GM19455 (cell line): Measurements from ENCODE around the gene GPR153.

Experiments
- ATAC-seq: cut with Tn5 transposase; IDR thresholded peaks from one replicate; pipeline ENCODE4 v1.9.1; 2021; ENCODE audit not compliant: unreplicated experiment

GPR153 gene

GRCh38 chr1:6206520-6206855 lies 54.4 kb downstream of the GPR153 start:
- ATAC-seq, result no peak

DNA sequence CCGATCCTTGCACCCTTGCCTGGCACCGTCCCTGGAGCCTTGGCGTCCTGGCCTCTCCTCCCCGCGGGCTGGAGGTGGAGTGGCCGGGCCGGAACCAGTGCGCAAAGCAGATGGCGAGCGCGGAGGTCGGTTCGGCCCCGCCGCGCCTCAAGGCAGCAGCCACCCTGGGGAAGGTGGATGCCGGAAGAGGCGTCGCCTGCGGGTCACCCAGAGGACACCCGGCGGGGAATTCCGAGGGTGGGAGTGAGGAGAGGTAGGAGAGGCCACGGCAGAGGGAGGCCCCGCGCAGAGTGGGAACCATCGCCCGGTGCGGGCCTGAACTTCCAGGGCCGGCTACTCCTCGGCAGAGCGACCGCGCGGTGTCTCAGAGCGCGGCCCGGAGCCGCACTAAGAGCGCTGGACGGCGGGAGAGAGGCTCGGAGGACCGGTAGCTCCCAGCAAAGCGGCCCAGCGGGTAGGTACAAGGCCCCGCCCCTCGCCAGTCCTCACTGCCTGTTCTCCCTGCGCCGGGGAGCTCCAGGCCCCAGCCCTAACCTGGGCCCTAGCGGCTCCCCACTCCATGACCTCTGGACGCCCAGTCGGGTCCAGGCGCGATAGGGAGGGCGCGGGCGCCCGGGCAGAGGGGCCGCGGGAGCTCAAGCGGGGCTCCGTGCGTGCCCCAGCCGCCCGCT lies 54.9 kb downstream of the GPR153 start, which contains the start of gene RNF207:
Gene RNF207 (plus strand): TSS at position 271 of the 671 bp plus-strand sequence. CDS start 417 bp downstream, outside the sequence.
- ATAC-seq, result no peak

GRCh38 chr1:6202256-6202655 lies 58.6 kb downstream of the GPR153 start:
- no peak for ATAC-seq

DNA sequence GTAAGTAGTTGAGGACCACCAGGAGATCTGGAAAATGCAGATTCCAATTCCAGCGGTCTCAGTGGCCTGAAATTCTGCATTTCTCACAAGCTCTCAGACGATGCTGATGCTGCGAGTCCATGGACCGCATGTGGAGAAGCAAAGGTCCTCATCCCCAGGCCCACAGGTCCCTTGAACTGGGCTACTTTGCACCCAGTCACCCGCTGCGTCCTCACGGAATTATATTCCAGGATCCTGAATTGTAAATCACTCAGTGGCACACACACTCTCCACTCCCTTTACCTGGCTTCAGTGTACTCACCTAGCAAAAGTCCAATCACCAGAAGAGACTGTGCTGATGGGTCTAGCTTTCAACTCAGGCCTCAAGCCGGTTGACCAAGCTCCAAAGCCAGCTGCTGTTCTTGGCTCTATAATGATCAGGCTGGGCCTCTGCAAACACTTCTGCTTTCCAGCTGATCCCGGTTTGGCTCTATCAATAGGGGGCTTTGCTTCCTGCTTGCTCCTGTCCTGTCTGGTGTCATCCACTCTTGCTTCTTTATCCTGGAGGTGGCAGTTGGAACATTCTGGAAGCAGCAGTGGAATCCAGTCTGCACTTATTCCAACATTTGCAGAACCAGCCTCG lies 60.6 kb downstream of the GPR153 start:
- no peak for ATAC-seq

DNA sequence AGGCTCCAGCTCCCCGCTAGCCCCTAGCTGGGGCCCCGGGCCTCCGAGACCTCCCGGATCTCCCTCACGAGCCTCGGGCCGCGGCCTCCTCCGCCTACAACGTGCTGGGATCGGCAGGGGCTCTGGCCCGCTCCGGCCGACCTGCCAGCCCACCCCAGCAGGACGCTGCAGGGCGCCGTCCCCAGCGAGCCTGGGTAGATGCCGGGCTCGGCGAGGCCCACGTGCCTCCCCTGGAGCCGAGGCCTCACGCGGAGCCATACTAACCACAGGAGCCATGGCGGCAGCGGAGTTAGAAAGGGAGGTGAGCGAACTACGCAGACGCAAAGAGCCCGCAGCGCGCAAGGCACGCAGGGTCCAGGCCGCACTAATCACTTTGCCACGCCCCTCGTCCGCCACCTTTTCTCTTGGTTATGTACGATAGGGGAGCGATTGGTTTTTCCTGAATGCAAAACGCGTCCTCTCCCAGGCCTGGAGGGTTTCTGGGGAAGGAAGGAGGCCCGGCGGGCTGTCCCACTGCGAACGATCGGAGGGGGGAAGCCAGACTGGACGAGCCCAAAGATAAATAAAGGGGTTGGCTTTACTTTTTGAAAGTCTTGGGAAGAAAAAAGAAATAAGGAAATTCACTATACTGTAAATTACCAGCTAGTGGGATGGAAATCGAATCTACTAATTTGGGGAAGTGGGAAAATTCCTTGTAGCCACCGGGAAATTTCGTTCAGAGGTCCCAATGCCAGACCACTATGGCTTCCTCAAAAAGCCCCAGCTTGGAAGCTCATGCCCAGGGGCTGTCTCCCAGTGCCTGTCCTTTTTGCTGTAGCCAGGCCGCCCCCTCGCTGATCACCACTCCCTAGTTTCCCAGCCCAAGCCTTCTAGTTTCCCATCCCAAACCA lies 61.4 kb downstream of the GPR153 start, which contains the start of gene RPL22:
Gene RPL22 (minus strand): TSS at position 298 of the 890 bp plus-strand sequence. CDS start 22 bp downstream, at position 276.
- peak; percentile 97 for ATAC-seq

DNA sequence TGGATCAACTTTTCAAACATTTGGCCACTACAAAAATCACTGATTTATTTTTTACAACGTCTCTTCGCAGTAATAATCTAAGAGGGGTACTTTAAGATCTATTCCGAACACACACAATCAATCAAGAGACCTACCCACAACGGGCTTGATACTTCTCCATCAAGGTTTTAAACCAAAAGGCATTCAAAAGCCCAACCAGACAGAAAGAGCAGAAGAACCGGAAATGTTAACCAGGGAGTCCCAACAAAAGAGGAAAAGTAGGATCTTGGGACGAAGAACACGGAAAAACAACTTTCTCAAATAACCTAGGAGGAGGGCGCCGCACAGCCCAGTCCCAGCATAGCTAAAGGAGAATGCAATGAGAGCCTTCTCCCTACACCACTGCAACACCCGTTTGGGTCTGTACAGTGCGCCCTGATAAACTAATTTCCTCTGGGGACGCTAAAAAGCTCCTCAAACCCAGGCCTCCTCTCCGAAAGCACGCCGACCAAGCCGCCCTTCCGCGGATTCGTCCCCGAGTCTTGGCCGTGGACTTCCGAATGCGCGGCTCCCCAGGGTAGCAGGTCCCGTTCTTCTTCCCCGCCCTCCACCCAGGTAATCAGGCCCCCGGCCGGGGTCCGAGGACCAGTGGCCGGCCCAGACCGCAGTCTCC lies 62.1 kb downstream of the GPR153 start:
- ATAC-seq, result peak; percentile 30

- ATAC-seq, result no peak
Measured at GRCh38 chr1:6197746-6198427, 63.0 kb downstream of the GPR153 start.
